ENCODE data around the gene KLHL8.

Gene KLHL8

GRCh38 chr4:87220094-87220822 lies at the start of gene KLHL8:
KLHL8 (minus strand) TSS chr4:87220618; CDS start chr4:87195539, 25,079 bp downstream.
- DNase-seq = peak; percentile 8 to 93 (median 83)

GRCh38 chr4:87270144-87270543 lies 49.7 kb upstream of the KLHL8 start:
- peak in 34 of 56 donors; percentile 1 to 60 (median 12) for DNase-seq

- DNase-seq = no peak
Measured at GRCh38 chr4:87268411-87268810, 48.0 kb upstream of the KLHL8 start.

GRCh38 chr4:87266986-87267385 lies 46.6 kb upstream of the KLHL8 start:
- no peak for DNase-seq

- no peak for DNase-seq
Measured at GRCh38 chr4:87262886-87263285, 42.5 kb upstream of the KLHL8 start.

GRCh38 chr4:87260477-87260876 lies 40.1 kb upstream of the KLHL8 start:
- DNase-seq = no peak

- DNase-seq = no peak
Measured at GRCh38 chr4:87258677-87259076, 38.3 kb upstream of the KLHL8 start.

- DNase-seq = peak in 23 of 56 donors; percentile 0 to 56 (median 17)
Measured at GRCh38 chr4:87257523-87257922, 37.1 kb upstream of the KLHL8 start.

- DNase-seq = no peak
Measured at GRCh38 chr4:87255755-87256154, 35.3 kb upstream of the KLHL8 start.

- DNase-seq = peak in 54 of 56 donors; percentile 4 to 90 (median 67)
Measured at GRCh38 chr4:87251106-87251505, 30.7 kb upstream of the KLHL8 start.

- DNase-seq = no peak
Measured at GRCh38 chr4:87250294-87250693, 29.9 kb upstream of the KLHL8 start.

- DNase-seq = no peak
Measured at GRCh38 chr4:87249332-87250019, 29.1 kb upstream of the KLHL8 start.

GRCh38 chr4:87243426-87244053 lies 23.1 kb upstream of the KLHL8 start:
- no peak for DNase-seq

GRCh38 chr4:87241336-87241735 lies 20.9 kb upstream of the KLHL8 start:
- no peak for DNase-seq

- DNase-seq = no peak
Measured at GRCh38 chr4:87240341-87240740, 19.9 kb upstream of the KLHL8 start.

- DNase-seq = no peak
Measured at GRCh38 chr4:87239821-87240220, 19.4 kb upstream of the KLHL8 start.

- no peak for DNase-seq
Measured at GRCh38 chr4:87239194-87239593, 18.8 kb upstream of the KLHL8 start.

GRCh38 chr4:87236861-87237260 lies 16.4 kb upstream of the KLHL8 start:
- no peak for DNase-seq

GRCh38 chr4:87235020-87235671 lies 14.7 kb upstream of the KLHL8 start:
- DNase-seq = no peak

- DNase-seq = no peak
Measured at GRCh38 chr4:87232216-87232615, 11.8 kb upstream of the KLHL8 start.

- DNase-seq = no peak
Measured at GRCh38 chr4:87230806-87231205, 10.4 kb upstream of the KLHL8 start.

- DNase-seq = no peak
Measured at GRCh38 chr4:87229979-87230378, 9.6 kb upstream of the KLHL8 start.
